ENCODE results near the gene B4GALT3. TPM values are rescaled to one million over a fixed set of nuclear protein-coding genes. Genes with fewer than 3 reads are reported as not detected.

B4GALT3 gene
- total and polyA plus RNA-seq, 2 of the 8 experiments (the other 6 are each of a cell fraction or from before 2014, with no cell fraction given): 42.3 to 43.0 TPM

DNA sequence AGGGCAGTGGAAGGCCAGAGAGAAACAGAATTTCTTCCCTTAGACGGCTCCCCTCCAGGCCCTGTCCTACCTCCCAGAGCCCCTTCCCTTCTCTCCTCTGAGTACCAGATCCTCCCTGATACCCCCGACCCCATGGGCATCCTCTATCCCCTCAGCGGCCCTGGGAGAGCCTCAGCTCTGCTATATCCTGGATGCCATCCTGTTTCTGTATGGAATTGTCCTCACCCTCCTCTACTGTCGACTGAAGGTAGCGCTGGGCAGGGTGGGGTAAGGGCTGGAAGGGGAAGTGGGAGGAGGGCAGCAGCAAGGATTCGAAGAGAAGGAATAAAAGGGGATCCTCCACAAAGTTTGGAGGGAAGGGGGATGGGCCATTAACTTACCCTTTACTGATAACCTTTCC is 40.5 kb upstream of the B4GALT3 start:
- 73% methylated on average over 6 of the region's 6 CpGs; no CpG with 5 or more reads in 1 of the 2 experiments for WGBS, 2 experiments (ENCODE audit: extremely low coverage in 1 of 2, insufficient coverage in 1 of 2, insufficient read length in 1 of 2, insufficient replicate concordance in 2 of 2, low coverage in 1 of 2, low lambda C conversion rate in 2 of 2, missing lambda C conversion rate in 1 of 2)
- ChIA-PET POLR2A (ENCODE audit: partially characterized antibody) (interaction anchor here (1.8 to 9.9 kb wide), 3 partner anchors 8 to 96 kb away, joined by 10 to 82 read pairs (median 10); partner anchors contain the start of genes NDUFS2, SDHC and TOMM40L), CTCF (ENCODE audit: partially characterized antibody) (interaction anchor here (1.2 to 23.7 kb wide), 8 partner anchors 10 to 164 kb away, joined by 3 to 427 read pairs (median 46); partner anchors contain the start of genes ADAMTS4, NDUFS2 and TOMM40L)

More for the DNA sequence above, 40.5 kb upstream of the B4GALT3 start:
- Histone ChIP-seq H3K4me2 (ENCODE audit: insufficient read depth in 1 of 2, low read depth in 2 of 2, low read length in 2 of 2) (peak overlapping the region in 1 of 2 experiments; percentile 8; a peak in 1 of 4 replicates), H4K8ac (ENCODE audit: extremely low read depth, insufficient read depth, low read length) (no peak overlapping the region), H2BK15ac (ENCODE audit: low read length) (0 out of 2 replicates have a peak overlapping the region, but pooled peaks have one; percentile 61), H3K4ac (replicated peaks; ENCODE audit: insufficient read length, low read depth, low read length) (no peak overlapping the region), H3K9me3 (ENCODE audit: insufficient read depth in 2 of 2, low read depth in 1 of 2, low read length in 1 of 2) (no peaks in the 10 kb centered on the region), H3K23ac (ENCODE audit: insufficient read length) (no peak overlapping the region), H3K23me2 (ENCODE audit: low read depth, low read length) (no peaks in the 10 kb centered on the region), H2BK120ac (replicated peaks; ENCODE audit: low read depth, low read length) (no peak overlapping the region), H2BK5ac (ENCODE audit: low read depth, low read length) (no peak overlapping the region), H3K79me2 (ENCODE audit: control insufficient read depth in 1 of 2, insufficient read depth in 2 of 2, low read length in 2 of 2) (no peaks in the 10 kb centered on the region), H3K27ac (ENCODE audit: low read depth, low read length) (no peak overlapping the region), H3K56ac (replicated peaks; ENCODE audit: insufficient read length, low read depth, low read length) (no peak overlapping the region), H3K18ac (ENCODE audit: extremely low read depth, low read length) (no peak overlapping the region), H2AFZ (ENCODE audit: low read length) (no peak overlapping the region), H3K79me1 (ENCODE audit: low read depth, low read length) (no peaks in the 10 kb centered on the region), H3K4me3 (ENCODE audit: extremely low read depth in 1 of 4, insufficient read depth in 2 of 4, low read depth in 3 of 4, low read length in 4 of 4) (no peak overlapping the region), H4K20me1 (replicated peaks in 1 of 2; ENCODE audit: control insufficient read depth in 1 of 2, insufficient read depth in 2 of 2, low read length in 2 of 2) (peaks cover 0 to 2% of the 10 kb centered on the region in 2 experiments), H3K9ac (replicated peaks in 1 of 4; ENCODE audit: extremely low read depth in 1 of 4, low read depth in 3 of 4, low read length in 3 of 4) (no peak overlapping the region), H2AK5ac (ENCODE audit: low read depth, low read length) (no peak overlapping the region), H3K27me3 (replicated peaks in 1 of 4; ENCODE audit: control insufficient read depth in 3 of 4, extremely low read depth in 1 of 4, insufficient read depth in 3 of 4, low read length in 3 of 4) (0 out of 7 replicates have a peak, but pooled peaks cover 0 to 2% (median 0%) of the 10 kb centered on the region in 4 experiments), H2BK20ac (ENCODE audit: low read length) (no peak overlapping the region), H4K5ac (ENCODE audit: insufficient read length, low read depth, low read length) (no peak overlapping the region), H2BK12ac (ENCODE audit: low read depth, low read length) (no peak overlapping the region), H3K36me3 (ENCODE audit: control insufficient read depth in 2 of 4, insufficient read depth in 4 of 4, low read length in 3 of 4) (peaks cover 12 to 18% (median 15%) of the 10 kb centered on the region in 4 experiments; a peak in 7 of 8 replicates), H3K14ac (ENCODE audit: insufficient read length) (no peak overlapping the region), H3K4me1 (replicated peaks in 1 of 4; ENCODE audit: control insufficient read depth in 3 of 4, insufficient read depth in 4 of 4, low read length in 3 of 4) (peaks cover 0 to 13% (median 0%) of the 10 kb centered on the region in 4 experiments; a peak in 3 of 7 replicates), H4K91ac (replicated peaks; ENCODE audit: insufficient read length, low read length) (no peak overlapping the region)
- TF ChIP-seq RXRA (IDR thresholded peaks at IDR 0.05; ENCODE audit: insufficient read depth, low read depth, low read length) (no peak), TAF1 (IDR thresholded peaks at IDR 0.05; ENCODE audit: low read depth, low read length) (no peak), SP4 (IDR thresholded peaks at IDR 0.05; ENCODE audit: low read length) (no peak), FOSL1 (IDR thresholded peaks at IDR 0.05; ENCODE audit: insufficient read depth, low read depth, low read length) (no peak)
- DNase-seq (ENCODE audit: low read depth in 1 of 2, low spot score in 2 of 2): no peak
- no peak for FAIRE-seq

All from H1 (cell line).